Prostate gland (tissue), 1 donor: ENCODE results near the gene CABP4.

Experiments
- POLR2A ChIP-seq: fragments of 450-650 bp; IDR thresholded peaks from one replicate; pipeline ENCODE4 v1.6.1; 2016; ENCODE audit warnings: antibody characterized with exemption, mild to moderate bottlenecking
- POLR2AphosphoS5 ChIP-seq: sonication (generic); formaldehyde crosslinking; IDR thresholded peaks from one replicate; pipeline ENCODE4 v1.6.1; 2017; ENCODE audit warnings: antibody characterized with exemption

GRCh38 chr11:67500831-67501715 lies 45.9 kb downstream of the CABP4 start:
- TF ChIP-seq POLR2A (no peak), POLR2AphosphoS5 (no peak)
